HG02588 (cell line): ENCODE data around the gene LGMN.
"Not testable (repeated sequence)": the region's sequence is repeated elsewhere in the genome, so short reads cannot be mapped to it uniquely, and the experiment has no call there.

Source experiments
- ATAC-seq: cut with Tn5 transposase; IDR thresholded peaks from one replicate; pipeline ENCODE4 v1.9.1; 2021; ENCODE audit warnings: mild to moderate bottlenecking, moderate library complexity; ENCODE audit not compliant: unreplicated experiment

Gene LGMN

GRCh38 chr14:92729634-92730358 lies 18.6 kb downstream of the LGMN start:
- peak; percentile 73 for ATAC-seq

DNA sequence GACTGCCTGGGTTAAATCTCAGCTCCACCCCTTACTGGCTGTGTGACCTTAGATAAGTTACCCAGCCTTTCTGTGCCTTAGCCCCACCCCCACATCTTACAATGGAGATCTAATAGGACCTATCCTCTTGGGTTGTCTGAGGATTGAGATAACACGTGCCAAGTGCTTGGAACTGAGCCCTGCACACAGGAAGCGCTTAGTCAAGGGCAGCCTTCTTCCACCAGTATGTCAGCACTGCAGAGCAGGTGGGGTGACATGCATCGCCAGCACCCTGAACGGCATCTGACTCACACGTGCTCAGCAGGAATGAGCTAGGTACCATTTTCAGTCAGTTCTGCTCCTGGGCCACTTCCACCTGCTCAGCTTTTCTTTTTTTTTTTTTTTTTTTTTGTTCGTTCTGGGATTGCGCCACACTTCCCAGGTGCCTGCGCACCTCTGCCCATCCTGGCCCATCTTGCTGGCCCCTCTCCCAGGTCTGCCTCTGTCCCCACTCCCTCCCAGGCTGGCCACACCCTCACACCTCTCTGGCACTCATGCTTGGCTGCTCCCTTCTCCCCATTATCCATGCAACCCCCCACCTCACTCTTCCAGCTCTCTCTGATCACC lies 19.6 kb downstream of the LGMN start:
- no peak for ATAC-seq

GRCh38 chr14:92726933-92727262 lies 21.5 kb downstream of the LGMN start:
- no peak for ATAC-seq

- ATAC-seq = no peak
Measured at GRCh38 chr14:92726135-92726932, 22.1 kb downstream of the LGMN start.

DNA sequence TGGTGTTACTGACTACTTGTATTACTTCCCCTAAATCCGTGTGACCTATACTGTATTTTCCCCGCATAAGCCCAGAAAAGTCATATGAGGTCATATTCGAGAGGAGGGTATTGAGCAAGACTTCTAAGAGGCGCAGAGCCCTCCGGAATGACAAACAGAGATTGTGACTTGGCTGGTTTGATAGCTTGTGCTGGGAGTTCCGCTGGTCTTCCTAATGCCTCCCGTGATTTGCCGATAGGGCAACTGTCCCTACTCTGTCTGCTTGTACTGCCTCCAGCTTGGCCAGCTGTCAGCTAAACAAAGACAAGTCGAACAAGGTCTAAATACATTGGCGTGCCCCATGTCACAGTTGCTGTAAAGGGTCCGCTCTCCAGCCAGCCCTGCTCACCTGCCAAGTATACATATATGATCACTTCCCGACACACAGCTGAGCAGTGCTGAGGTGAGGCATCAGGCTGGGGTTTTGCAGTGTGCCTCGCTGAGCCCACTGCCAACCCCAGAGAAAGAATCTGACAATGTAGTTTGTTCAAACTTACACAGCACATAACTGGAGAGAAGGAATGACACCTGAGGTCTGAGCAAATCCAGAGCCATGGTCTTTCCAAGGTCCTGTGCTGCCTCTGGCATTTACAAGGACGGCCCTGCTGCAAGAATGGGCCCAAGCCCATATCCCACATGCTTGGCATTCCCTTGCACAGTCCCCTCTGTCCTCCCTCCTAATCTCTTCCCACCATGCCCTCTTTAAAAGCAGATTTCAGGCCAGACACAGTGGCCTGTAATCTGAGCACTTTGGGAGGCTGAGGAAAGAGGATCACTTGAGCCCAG lies 23.7 kb downstream of the LGMN start:
- ATAC-seq = no peak

GRCh38 chr14:92719890-92720323 lies 28.5 kb downstream of the LGMN start:
- ATAC-seq = no peak

- no peak for ATAC-seq
Measured at GRCh38 chr14:92719421-92719820, 29.0 kb downstream of the LGMN start.

DNA sequence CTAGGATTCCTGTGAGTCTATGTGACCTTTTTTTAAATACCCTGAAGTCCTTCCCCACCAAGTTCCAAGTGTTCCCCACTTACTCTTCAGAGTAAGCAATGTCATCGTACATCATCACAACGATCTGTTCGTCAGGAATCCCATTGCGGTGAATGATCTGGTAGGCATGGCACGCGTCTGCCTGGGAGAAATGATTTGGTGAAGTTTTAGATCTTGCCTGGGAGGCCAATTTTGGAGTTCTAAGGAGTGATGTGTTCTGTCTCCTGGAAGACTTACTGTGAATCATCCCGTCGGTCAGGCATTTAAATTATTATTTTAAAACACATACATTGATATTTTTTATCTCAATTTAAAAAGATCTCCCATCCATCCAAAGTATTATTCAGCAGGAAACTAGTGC lies 29.8 kb downstream of the LGMN start:
- no peak for ATAC-seq

- ATAC-seq = no peak
Measured at GRCh38 chr14:92717571-92718042, 30.8 kb downstream of the LGMN start.

GRCh38 chr14:92716131-92716530 lies 32.3 kb downstream of the LGMN start:
- ATAC-seq = no peak

GRCh38 chr14:92714739-92715307 lies 33.6 kb downstream of the LGMN start:
- ATAC-seq = not testable (repeated sequence)

GRCh38 chr14:92712654-92713051 lies 35.8 kb downstream of the LGMN start:
- no peak for ATAC-seq

- no peak for ATAC-seq
Measured at GRCh38 chr14:92711976-92712653, 36.3 kb downstream of the LGMN start.

DNA sequence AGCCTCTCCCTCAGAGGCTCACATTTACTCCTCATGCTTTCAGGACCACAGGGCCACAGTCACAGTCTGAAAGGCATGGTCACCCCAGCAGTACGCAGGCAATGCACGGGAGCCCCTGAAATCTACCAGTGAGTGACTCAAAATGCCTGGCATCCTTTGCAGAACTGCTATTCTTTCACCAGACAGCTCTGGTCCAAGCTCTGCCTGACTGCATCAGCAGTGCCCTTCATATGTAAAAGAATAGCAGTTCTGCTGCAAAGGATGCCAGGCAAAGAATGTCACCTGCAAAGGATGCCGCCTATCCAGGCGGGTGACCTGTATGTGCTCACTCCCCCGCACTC lies 38.5 kb downstream of the LGMN start:
- no peak for ATAC-seq

DNA sequence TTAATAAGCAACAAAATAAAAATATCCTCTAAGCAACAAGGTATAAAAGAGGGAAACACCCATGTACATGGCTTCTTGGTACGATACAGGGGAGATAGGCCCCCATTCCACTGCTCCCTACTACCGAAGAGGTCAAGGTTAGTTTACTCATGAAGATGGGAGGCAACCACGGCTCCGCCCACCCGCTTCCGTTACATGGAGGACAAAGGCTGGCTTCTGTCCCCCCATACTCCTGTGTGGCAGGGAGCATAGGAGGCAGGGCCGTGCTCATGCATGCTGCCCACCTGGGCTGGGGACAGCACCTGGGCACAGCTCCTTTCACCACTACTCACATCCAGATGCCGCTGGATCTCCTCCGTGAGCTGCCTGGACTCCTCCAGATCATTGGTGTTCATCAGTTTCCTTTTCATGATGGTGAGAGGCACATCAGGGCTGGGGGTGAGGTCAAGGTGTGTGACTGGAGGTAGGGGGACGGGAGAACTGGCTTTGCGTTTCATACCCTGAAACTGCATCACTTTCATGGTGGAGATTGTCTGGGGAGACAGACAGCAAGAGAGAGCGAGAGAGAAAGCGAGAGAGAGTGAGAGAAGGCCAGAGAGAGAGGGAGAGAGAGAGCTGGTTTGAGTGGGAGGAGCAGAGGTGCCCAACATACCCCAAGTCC lies 39.0 kb downstream of the LGMN start:
- no peak for ATAC-seq

GRCh38 chr14:92706386-92706785 lies 42.0 kb downstream of the LGMN start:
- no peak for ATAC-seq

GRCh38 chr14:92704821-92705220 lies 43.6 kb downstream of the LGMN start:
- ATAC-seq = no peak

DNA sequence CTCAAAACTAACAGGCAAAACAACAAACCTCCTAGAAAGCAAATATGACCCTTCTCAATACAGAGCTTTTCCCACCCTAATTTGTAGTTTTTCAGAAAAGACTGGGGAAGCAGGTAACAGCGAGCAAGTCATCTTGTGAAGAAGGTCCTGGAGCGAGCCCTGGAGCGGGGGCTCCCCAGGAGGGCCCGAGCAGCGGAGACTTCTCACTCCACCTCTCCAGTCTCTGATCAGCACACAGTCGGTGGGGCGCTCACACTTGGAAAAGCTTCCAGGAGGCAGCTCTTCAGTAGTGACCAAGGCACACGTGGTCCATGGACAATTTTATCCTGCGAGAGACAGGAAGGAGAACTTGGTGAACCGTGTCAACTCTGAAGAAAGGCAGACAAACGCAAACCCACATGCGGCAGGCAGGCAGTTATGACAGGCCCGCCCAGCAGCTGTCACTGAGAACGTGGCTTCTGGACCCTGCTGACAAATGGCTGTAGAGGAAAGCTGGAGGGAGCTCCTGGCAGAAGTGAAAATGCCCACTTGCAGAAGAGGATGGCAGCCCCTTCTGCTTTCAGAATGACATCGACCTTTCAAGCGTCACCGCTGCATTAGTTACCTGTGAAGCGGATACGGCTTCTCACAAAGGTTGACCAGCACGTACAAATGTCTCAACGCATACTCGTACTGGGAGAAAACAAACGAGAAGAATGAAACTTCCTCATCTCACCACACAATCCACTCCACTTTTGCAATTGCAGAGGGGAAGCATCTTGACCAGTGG lies 44.2 kb downstream of the LGMN start:
- peak; percentile 92 for ATAC-seq

GRCh38 chr14:92703516-92703915 lies 44.9 kb downstream of the LGMN start:
- no peak for ATAC-seq
